ENCODE measurements around the gene AGO1.

The AGO1 gene

GRCh38 chr1:35902671-35903070 is 19.7 kb downstream of the AGO1 start:
- no peaks in the 10 kb centered on the region for H3K4me1 ChIP-seq (ENCODE audit: control insufficient read depth in 2 of 2, insufficient read depth in 2 of 2, low read length in 2 of 2)
- H3K9me3 ChIP-seq (ENCODE audit: control insufficient read depth in 2 of 2, low read length in 2 of 2), result no peaks in the 10 kb centered on the region
- no peaks in the 10 kb centered on the region for H3K27me3 ChIP-seq (ENCODE audit: control insufficient read depth in 2 of 2, insufficient read depth in 2 of 2, low read length in 2 of 2)
- no peak overlapping the region for H3K27ac ChIP-seq (ENCODE audit: low read depth in 2 of 2, low read length in 2 of 2)
- H3K4me3 ChIP-seq (ENCODE audit: low read length in 2 of 2), result no peak overlapping the region
- no peak overlapping the region for H3K9ac ChIP-seq (ENCODE audit: low read depth in 1 of 2, low read length in 2 of 2)
- H3K36me3 ChIP-seq (ENCODE audit: control insufficient read depth in 2 of 2, insufficient read depth in 2 of 2, low read length in 2 of 2), result peaks cover 31 to 55% of the 10 kb centered on the region in 2 donors

GRCh38 chr1:35914717-35915116 is 31.7 kb downstream of the AGO1 start:
- Histone ChIP-seq H3K27me3 (ENCODE audit: control insufficient read depth in 2 of 2, insufficient read depth in 2 of 2, low read length in 2 of 2) (no peaks in the 10 kb centered on the region), H3K9ac (ENCODE audit: low read depth in 1 of 2, low read length in 2 of 2) (no peak overlapping the region), H3K4me1 (ENCODE audit: control insufficient read depth in 2 of 2, insufficient read depth in 2 of 2, low read length in 2 of 2) (no peaks in the 10 kb centered on the region), H3K9me3 (ENCODE audit: control insufficient read depth in 2 of 2, low read length in 2 of 2) (no peaks in the 10 kb centered on the region), H3K27ac (ENCODE audit: low read depth in 2 of 2, low read length in 2 of 2) (no peak overlapping the region), H3K4me3 (ENCODE audit: low read length in 2 of 2) (no peak overlapping the region), H3K36me3 (ENCODE audit: control insufficient read depth in 2 of 2, insufficient read depth in 2 of 2, low read length in 2 of 2) (peaks cover 61 to 78% of the 10 kb centered on the region in 2 donors)

GRCh38 chr1:35915693-35916092 is 32.7 kb downstream of the AGO1 start:
- H3K9me3 ChIP-seq (ENCODE audit: control insufficient read depth in 2 of 2, low read length in 2 of 2), result no peaks in the 10 kb centered on the region
- H3K4me3 ChIP-seq (ENCODE audit: low read length in 2 of 2), result no peak overlapping the region
- peaks cover 66 to 77% of the 10 kb centered on the region in 2 donors for H3K36me3 ChIP-seq (ENCODE audit: control insufficient read depth in 2 of 2, insufficient read depth in 2 of 2, low read length in 2 of 2)
- H3K27me3 ChIP-seq (ENCODE audit: control insufficient read depth in 2 of 2, insufficient read depth in 2 of 2, low read length in 2 of 2), result no peaks in the 10 kb centered on the region
- no peak overlapping the region for H3K27ac ChIP-seq (ENCODE audit: low read depth in 2 of 2, low read length in 2 of 2)
- H3K9ac ChIP-seq (ENCODE audit: low read depth in 1 of 2, low read length in 2 of 2), result no peak overlapping the region
- H3K4me1 ChIP-seq (ENCODE audit: control insufficient read depth in 2 of 2, insufficient read depth in 2 of 2, low read length in 2 of 2), result no peaks in the 10 kb centered on the region

- Histone ChIP-seq H3K4me1 (ENCODE audit: control insufficient read depth in 2 of 2, insufficient read depth in 2 of 2, low read length in 2 of 2) (no peaks in the 10 kb centered on the region), H3K36me3 (ENCODE audit: control insufficient read depth in 2 of 2, insufficient read depth in 2 of 2, low read length in 2 of 2) (peaks cover 15 to 25% of the 10 kb centered on the region in 2 donors), H3K9ac (ENCODE audit: low read depth in 1 of 2, low read length in 2 of 2) (no peak overlapping the region), H3K27me3 (ENCODE audit: control insufficient read depth in 2 of 2, insufficient read depth in 2 of 2, low read length in 2 of 2) (no peaks in the 10 kb centered on the region), H3K9me3 (ENCODE audit: control insufficient read depth in 2 of 2, low read length in 2 of 2) (no peaks in the 10 kb centered on the region), H3K4me3 (ENCODE audit: low read length in 2 of 2) (no peak overlapping the region), H3K27ac (ENCODE audit: low read depth in 2 of 2, low read length in 2 of 2) (no peak overlapping the region)
Measured at GRCh38 chr1:35923791-35924221, 40.8 kb downstream of the AGO1 start.

- Histone ChIP-seq H3K9ac (ENCODE audit: low read depth in 1 of 2, low read length in 2 of 2) (no peak overlapping the region), H3K27me3 (ENCODE audit: control insufficient read depth in 2 of 2, insufficient read depth in 2 of 2, low read length in 2 of 2) (no peaks in the 10 kb centered on the region), H3K9me3 (ENCODE audit: control insufficient read depth in 2 of 2, low read length in 2 of 2) (no peaks in the 10 kb centered on the region), H3K4me3 (ENCODE audit: low read length in 2 of 2) (no peak overlapping the region), H3K27ac (ENCODE audit: low read depth in 2 of 2, low read length in 2 of 2) (no peak overlapping the region), H3K4me1 (ENCODE audit: control insufficient read depth in 2 of 2, insufficient read depth in 2 of 2, low read length in 2 of 2) (no peaks in the 10 kb centered on the region), H3K36me3 (ENCODE audit: control insufficient read depth in 2 of 2, insufficient read depth in 2 of 2, low read length in 2 of 2) (peaks cover 4 to 15% of the 10 kb centered on the region in 2 donors)
Measured at GRCh38 chr1:35924838-35925237, 41.8 kb downstream of the AGO1 start.

GRCh38 chr1:35925741-35926140 is 42.7 kb downstream of the AGO1 start:
- Histone ChIP-seq H3K36me3 (ENCODE audit: control insufficient read depth in 2 of 2, insufficient read depth in 2 of 2, low read length in 2 of 2) (peaks cover 0 to 8% of the 10 kb centered on the region in 2 donors), H3K27ac (ENCODE audit: low read depth in 2 of 2, low read length in 2 of 2) (no peak overlapping the region), H3K4me3 (ENCODE audit: low read length in 2 of 2) (no peak overlapping the region), H3K4me1 (ENCODE audit: control insufficient read depth in 2 of 2, insufficient read depth in 2 of 2, low read length in 2 of 2) (peaks cover 0 to 4% of the 10 kb centered on the region in 2 donors), H3K9me3 (ENCODE audit: control insufficient read depth in 2 of 2, low read length in 2 of 2) (no peaks in the 10 kb centered on the region), H3K27me3 (ENCODE audit: control insufficient read depth in 2 of 2, insufficient read depth in 2 of 2, low read length in 2 of 2) (no peaks in the 10 kb centered on the region), H3K9ac (ENCODE audit: low read depth in 1 of 2, low read length in 2 of 2) (no peak overlapping the region)

GRCh38 chr1:35927472-35927871 is 44.5 kb downstream of the AGO1 start:
- H3K9me3 ChIP-seq (ENCODE audit: control insufficient read depth in 2 of 2, low read length in 2 of 2), result no peaks in the 10 kb centered on the region
- no peaks in the 10 kb centered on the region for H3K36me3 ChIP-seq (ENCODE audit: control insufficient read depth in 2 of 2, insufficient read depth in 2 of 2, low read length in 2 of 2)
- no peak overlapping the region for H3K27ac ChIP-seq (ENCODE audit: low read depth in 2 of 2, low read length in 2 of 2)
- H3K4me3 ChIP-seq (ENCODE audit: low read length in 2 of 2), result no peak overlapping the region
- H3K27me3 ChIP-seq (ENCODE audit: control insufficient read depth in 2 of 2, insufficient read depth in 2 of 2, low read length in 2 of 2), result no peaks in the 10 kb centered on the region
- peaks cover 6 to 9% of the 10 kb centered on the region in 2 donors for H3K4me1 ChIP-seq (ENCODE audit: control insufficient read depth in 2 of 2, insufficient read depth in 2 of 2, low read length in 2 of 2)
- no peak overlapping the region for H3K9ac ChIP-seq (ENCODE audit: low read depth in 1 of 2, low read length in 2 of 2)

GRCh38 chr1:35929730-35930592 is 47.0 kb downstream of the AGO1 start:
- H3K27ac ChIP-seq (ENCODE audit: low read depth in 2 of 2, low read length in 2 of 2), result peak overlapping the region; percentile 97 to 98
- H3K4me3 ChIP-seq (ENCODE audit: low read length in 2 of 2), result peak overlapping the region; percentile 90
- peak overlapping the region; percentile 87 to 92 for H3K9ac ChIP-seq (ENCODE audit: low read depth in 1 of 2, low read length in 2 of 2)
- no peaks in the 10 kb centered on the region for H3K9me3 ChIP-seq (ENCODE audit: control insufficient read depth in 2 of 2, low read length in 2 of 2)
- no peaks in the 10 kb centered on the region for H3K36me3 ChIP-seq (ENCODE audit: control insufficient read depth in 2 of 2, insufficient read depth in 2 of 2, low read length in 2 of 2)
- H3K4me1 ChIP-seq (ENCODE audit: control insufficient read depth in 2 of 2, insufficient read depth in 2 of 2, low read length in 2 of 2), result peaks cover 6 to 9% of the 10 kb centered on the region in 2 donors
- no peaks in the 10 kb centered on the region for H3K27me3 ChIP-seq (ENCODE audit: control insufficient read depth in 2 of 2, insufficient read depth in 2 of 2, low read length in 2 of 2)

GRCh38 chr1:35930593-35931445 is 47.8 kb downstream of the AGO1 start, which contains the start of gene AGO3:
TSS of gene AGO3 (plus strand) at chr1:35931105. CDS start at chr1:35931427, 322 bp downstream.
- H3K9me3 ChIP-seq (ENCODE audit: control insufficient read depth in 2 of 2, low read length in 2 of 2), result no peaks in the 10 kb centered on the region
- no peaks in the 10 kb centered on the region for H3K36me3 ChIP-seq (ENCODE audit: control insufficient read depth in 2 of 2, insufficient read depth in 2 of 2, low read length in 2 of 2)
- H3K9ac ChIP-seq (ENCODE audit: low read depth in 1 of 2, low read length in 2 of 2), result peak within 1 kb of the TSS; percentile 87 to 92
- H3K4me1 ChIP-seq (ENCODE audit: control insufficient read depth in 2 of 2, insufficient read depth in 2 of 2, low read length in 2 of 2), result peaks cover 6 to 9% of the 10 kb centered on the region in 2 donors
- H3K27me3 ChIP-seq (ENCODE audit: control insufficient read depth in 2 of 2, insufficient read depth in 2 of 2, low read length in 2 of 2), result no peaks in the 10 kb centered on the region
- H3K4me3 ChIP-seq (ENCODE audit: low read length in 2 of 2), result peak within 1 kb of the TSS; percentile 90
- H3K27ac ChIP-seq (ENCODE audit: low read depth in 2 of 2, low read length in 2 of 2), result peak within 1 kb of the TSS; percentile 97 to 98
